Measurements from ENCODE around the gene ALX3.

- no peak for TF ChIP-seq CTCF (IDR thresholded peaks at IDR 0.05)
- TF ChIP-seq POLR2A (IDR thresholded peaks at IDR 0.05): no peak
- no peak for TF ChIP-seq EP300 (IDR thresholded peaks at IDR 0.05)
Observed at GRCh38 chr1:110097507-110098221, 27.2 kb upstream of the ALX3 start.

Data from tibial nerve (tissue), 4 donors.